ENCODE results near the gene IL15RA.

IL15RA gene

GRCh38 chr10:5985029-5985428, 7.7 kb upstream of the IL15RA start:
- no peak overlapping the region for H3K27ac ChIP-seq (ENCODE audit: low read depth, low read length, severe bottlenecking)
- H3K9me3 ChIP-seq (ENCODE audit: control insufficient read depth, low read length), result no peaks in the 10 kb centered on the region
- no peak overlapping the region for H3K4me3 ChIP-seq (ENCODE audit: extremely low read depth, insufficient read depth, low read length, poor library complexity, severe bottlenecking)
- H3K4me1 ChIP-seq (ENCODE audit: control insufficient read depth, insufficient read depth, low read length, poor library complexity, severe bottlenecking), result no peaks in the 10 kb centered on the region
- 78 to 83% methylated on average over 3 of the region's 5 CpGs for WGBS, 2 experiments (ENCODE audit: insufficient coverage in 2 of 2)
- no peaks in the 10 kb centered on the region for H3K36me3 ChIP-seq (ENCODE audit: control insufficient read depth, insufficient read depth, low read length)

- Histone ChIP-seq H3K4me3 (ENCODE audit: extremely low read depth, insufficient read depth, low read length, poor library complexity, severe bottlenecking) (no peak overlapping the region), H3K36me3 (ENCODE audit: control insufficient read depth, insufficient read depth, low read length) (no peaks in the 10 kb centered on the region), H3K9me3 (ENCODE audit: control insufficient read depth, low read length) (no peaks in the 10 kb centered on the region), H3K27ac (ENCODE audit: low read depth, low read length, severe bottlenecking) (no peak overlapping the region), H3K4me1 (ENCODE audit: control insufficient read depth, insufficient read depth, low read length, poor library complexity, severe bottlenecking) (no peaks in the 10 kb centered on the region)
- 86 to 89% methylated on average over 7 to 8 of the region's 9 CpGs for WGBS, 2 experiments (ENCODE audit: insufficient coverage in 2 of 2)
Observed at GRCh38 chr10:5983774-5984173, 6.4 kb upstream of the IL15RA start.

- Histone ChIP-seq H3K36me3 (ENCODE audit: control insufficient read depth, insufficient read depth, low read length) (no peaks in the 10 kb centered on the region), H3K4me1 (ENCODE audit: control insufficient read depth, insufficient read depth, low read length, poor library complexity, severe bottlenecking) (no peaks in the 10 kb centered on the region), H3K9me3 (ENCODE audit: control insufficient read depth, low read length) (no peaks in the 10 kb centered on the region), H3K4me3 (ENCODE audit: extremely low read depth, insufficient read depth, low read length, poor library complexity, severe bottlenecking) (no peak overlapping the region), H3K27ac (ENCODE audit: low read depth, low read length, severe bottlenecking) (no peak overlapping the region)
- WGBS, 2 experiments (ENCODE audit: insufficient coverage in 2 of 2), result 82 to 88% methylated on average over 9 of the region's 9 CpGs
Observed at GRCh38 chr10:5981529-5981928, 4.2 kb upstream of the IL15RA start.

GRCh38 chr10:5978230-5978489, 817 bp upstream of the IL15RA start:
- no peaks in the 10 kb centered on the region for H3K9me3 ChIP-seq (ENCODE audit: control insufficient read depth, low read length)
- H3K4me1 ChIP-seq (ENCODE audit: control insufficient read depth, insufficient read depth, low read length, poor library complexity, severe bottlenecking), result no peaks in the 10 kb centered on the region
- no peaks in the 10 kb centered on the region for H3K36me3 ChIP-seq (ENCODE audit: control insufficient read depth, insufficient read depth, low read length)
- WGBS, 2 experiments (ENCODE audit: insufficient coverage in 2 of 2), result 11 to 13% methylated on average over 5 of the region's 6 CpGs
- peak overlapping the region; percentile 49 for H3K4me3 ChIP-seq (ENCODE audit: extremely low read depth, insufficient read depth, low read length, poor library complexity, severe bottlenecking)
- no peak overlapping the region for H3K27ac ChIP-seq (ENCODE audit: low read depth, low read length, severe bottlenecking)

GRCh38 chr10:5976512-5977470, 552 bp downstream of the IL15RA start:
- H3K4me1 ChIP-seq (ENCODE audit: control insufficient read depth, insufficient read depth, low read length, poor library complexity, severe bottlenecking), result no peaks in the 10 kb centered on the region
- peak overlapping the region; percentile 49 for H3K4me3 ChIP-seq (ENCODE audit: extremely low read depth, insufficient read depth, low read length, poor library complexity, severe bottlenecking)
- H3K27ac ChIP-seq (ENCODE audit: low read depth, low read length, severe bottlenecking), result no peak overlapping the region
- H3K9me3 ChIP-seq (ENCODE audit: control insufficient read depth, low read length), result no peaks in the 10 kb centered on the region
- no peaks in the 10 kb centered on the region for H3K36me3 ChIP-seq (ENCODE audit: control insufficient read depth, insufficient read depth, low read length)
- 1 to 2% methylated on average over 64 to 69 of the region's 82 CpGs for WGBS, 2 experiments (ENCODE audit: insufficient coverage in 2 of 2)

GRCh38 chr10:5975641-5976473, 1.5 kb downstream of the IL15RA start:
- no peak overlapping the region for H3K27ac ChIP-seq (ENCODE audit: low read depth, low read length, severe bottlenecking)
- H3K4me1 ChIP-seq (ENCODE audit: control insufficient read depth, insufficient read depth, low read length, poor library complexity, severe bottlenecking), result no peaks in the 10 kb centered on the region
- WGBS, 2 experiments (ENCODE audit: insufficient coverage in 2 of 2), result 77 to 83% methylated on average over 19 to 20 of the region's 20 CpGs
- H3K9me3 ChIP-seq (ENCODE audit: control insufficient read depth, low read length), result no peaks in the 10 kb centered on the region
- H3K4me3 ChIP-seq (ENCODE audit: extremely low read depth, insufficient read depth, low read length, poor library complexity, severe bottlenecking), result no peak overlapping the region
- no peaks in the 10 kb centered on the region for H3K36me3 ChIP-seq (ENCODE audit: control insufficient read depth, insufficient read depth, low read length)

- Histone ChIP-seq H3K4me1 (ENCODE audit: control insufficient read depth, insufficient read depth, low read length, poor library complexity, severe bottlenecking) (peaks cover 2% of the 10 kb centered on the region), H3K27ac (ENCODE audit: low read depth, low read length, severe bottlenecking) (no peak overlapping the region), H3K36me3 (ENCODE audit: control insufficient read depth, insufficient read depth, low read length) (no peaks in the 10 kb centered on the region), H3K9me3 (ENCODE audit: control insufficient read depth, low read length) (no peaks in the 10 kb centered on the region), H3K4me3 (ENCODE audit: extremely low read depth, insufficient read depth, low read length, poor library complexity, severe bottlenecking) (no peak overlapping the region)
- WGBS, 2 experiments (ENCODE audit: insufficient coverage in 2 of 2), result 92% methylated on average over 2 of the region's 4 CpGs; no CpG with 5 or more reads in 1 of the 2 experiments
Observed at GRCh38 chr10:5973069-5973468, 4.3 kb downstream of the IL15RA start.

GRCh38 chr10:5971886-5972285, 5.5 kb downstream of the IL15RA start:
- 85 to 92% methylated on average over 2 to 4 of the region's 4 CpGs for WGBS, 2 experiments (ENCODE audit: insufficient coverage in 2 of 2)
- H3K9me3 ChIP-seq (ENCODE audit: control insufficient read depth, low read length), result no peaks in the 10 kb centered on the region
- H3K4me3 ChIP-seq (ENCODE audit: extremely low read depth, insufficient read depth, low read length, poor library complexity, severe bottlenecking), result no peak overlapping the region
- no peaks in the 10 kb centered on the region for H3K36me3 ChIP-seq (ENCODE audit: control insufficient read depth, insufficient read depth, low read length)
- peaks cover 2% of the 10 kb centered on the region for H3K4me1 ChIP-seq (ENCODE audit: control insufficient read depth, insufficient read depth, low read length, poor library complexity, severe bottlenecking)
- H3K27ac ChIP-seq (ENCODE audit: low read depth, low read length, severe bottlenecking), result no peak overlapping the region

GRCh38 chr10:5971315-5971832, 6.0 kb downstream of the IL15RA start:
- no peak overlapping the region for H3K27ac ChIP-seq (ENCODE audit: low read depth, low read length, severe bottlenecking)
- H3K4me1 ChIP-seq (ENCODE audit: control insufficient read depth, insufficient read depth, low read length, poor library complexity, severe bottlenecking), result peaks cover 2% of the 10 kb centered on the region
- 82 to 89% methylated on average over 5 to 7 of the region's 8 CpGs for WGBS, 2 experiments (ENCODE audit: insufficient coverage in 2 of 2)

GRCh38 chr10:5970527-5970926, 6.8 kb downstream of the IL15RA start:
- 94 to 100% methylated on average over 1 to 2 of the region's 3 CpGs for WGBS, 2 experiments (ENCODE audit: insufficient coverage in 2 of 2)
- Histone ChIP-seq H3K27ac (ENCODE audit: low read depth, low read length, severe bottlenecking) (no peak overlapping the region), H3K36me3 (ENCODE audit: control insufficient read depth, insufficient read depth, low read length) (no peaks in the 10 kb centered on the region), H3K4me3 (ENCODE audit: extremely low read depth, insufficient read depth, low read length, poor library complexity, severe bottlenecking) (no peak overlapping the region), H3K9me3 (ENCODE audit: control insufficient read depth, low read length) (no peaks in the 10 kb centered on the region), H3K4me1 (ENCODE audit: control insufficient read depth, insufficient read depth, low read length, poor library complexity, severe bottlenecking) (peaks cover 2% of the 10 kb centered on the region)

More at GRCh38 chr10:5971315-5971832, 6.0 kb downstream of the IL15RA start:
- Histone ChIP-seq H3K9me3 (ENCODE audit: control insufficient read depth, low read length) (no peaks in the 10 kb centered on the region), H3K4me3 (ENCODE audit: extremely low read depth, insufficient read depth, low read length, poor library complexity, severe bottlenecking) (no peak overlapping the region), H3K36me3 (ENCODE audit: control insufficient read depth, insufficient read depth, low read length) (no peaks in the 10 kb centered on the region)
